GM10266 (cell line): ENCODE data around the gene CGAS.
A peak's percentile ranks its signal among the peaks of the same experiment; 100 is the strongest.
"Not testable (repeated sequence)": the region's sequence is repeated elsewhere in the genome, so short reads cannot be mapped to it uniquely, and the experiment has no call there.

Source experiments
- DNase-seq: peaks from one replicate; pipeline ENCODE4 v3.0.0; 2012; ENCODE audit errors: extremely low spot score
- CTCF ChIP-seq: IDR thresholded peaks from 2 replicates; pipeline ENCODE4 v1.5.1; 2012; ENCODE audit warnings: mild to moderate bottlenecking, low read depth; ENCODE audit not compliant: control insufficient read depth, insufficient read depth; ENCODE audit errors: missing control alignments

The CGAS gene

GRCh38 chr6:73476723-73477122 is 24.6 kb upstream of the CGAS start:
- TF ChIP-seq CTCF = no peak

GRCh38 chr6:73471686-73472290 is 19.7 kb upstream of the CGAS start:
- TF ChIP-seq CTCF = no peak
- DNase-seq = peak; percentile 47

More at GRCh38 chr6:73476723-73477122, 24.6 kb upstream of the CGAS start:
- DNase-seq = no peak

GRCh38 chr6:73461537-73462350 is 9.6 kb upstream of the CGAS start, which contains the start of gene MTO1:
Gene MTO1, plus strand, starts transcription at chr6:73461737. Its CDS starts 118 bp downstream, at chr6:73461855.
- no peak for TF ChIP-seq CTCF
- DNase-seq = peak; percentile 83

- no peak for TF ChIP-seq CTCF
Observed at GRCh38 chr6:73460056-73460455, 8.0 kb upstream of the CGAS start.

GRCh38 chr6:73459474-73459873 is 7.4 kb upstream of the CGAS start:
- not testable (repeated sequence) for DNase-seq

More at GRCh38 chr6:73460056-73460455, 8.0 kb upstream of the CGAS start:
- no peak for DNase-seq

- no peak for DNase-seq
Observed at GRCh38 chr6:73455865-73456629, 4.0 kb upstream of the CGAS start.

More at GRCh38 chr6:73455865-73456629, 4.0 kb upstream of the CGAS start:
- TF ChIP-seq CTCF = no peak
